ENCODE measurements around the gene ESRRG. TPM values are rescaled to one million over a fixed set of nuclear protein-coding genes. Genes with fewer than 3 reads are reported as not detected.

The ESRRG gene
- total RNA-seq, 1 experiment from 2014 or later: 0.44 TPM

- H3T11ph ChIP-seq (ENCODE audit: low read length): no peak overlapping the region
- H4K20me1 ChIP-seq (ENCODE audit: control insufficient read depth, insufficient read depth, insufficient read length): no peaks in the 10 kb centered on the region
- H4K8ac ChIP-seq (replicated peaks; ENCODE audit: insufficient read length, low read depth, low read length): no peak overlapping the region
- no peaks in the 10 kb centered on the region for H3K9me3 ChIP-seq (ENCODE audit: control insufficient read depth, low read depth, low read length)
- no CpG with 5 or more reads among the region's 58 CpGs for WGBS (ENCODE audit: extremely low coverage, insufficient read length, low lambda C conversion rate)
- H2BK120ac ChIP-seq (ENCODE audit: low read depth, low read length, poor library complexity, severe bottlenecking): no peak overlapping the region
- H2AK5ac ChIP-seq (ENCODE audit: insufficient read length, low read length): no peak overlapping the region
- Mint-ChIP-seq H3K9me3 (no peaks in the 10 kb centered on the region; a peak in 1 of 5 replicates), H3K4me1 (peaks cover 31 to 39% of the 10 kb centered on the region in 2 experiments), H3K36me3 (ENCODE audit: insufficient read depth in 1 of 3, low read depth in 3 of 3) (no peaks in the 10 kb centered on the region), H3K27me3 (ENCODE audit: low read depth) (peaks cover 21% of the 10 kb centered on the region), H3K27ac (peak overlapping the region in 2 of 3 experiments; percentile 89 to 96; a peak in 5 of 7 replicates), H3K4me3 (peak overlapping the region; percentile 80 to 86)
- peaks cover 4% of the 10 kb centered on the region for H3K23me2 ChIP-seq (ENCODE audit: insufficient read length, low read depth, low read length, poor library complexity, severe bottlenecking)
- H2BK20ac ChIP-seq (ENCODE audit: low read depth, low read length, poor library complexity, severe bottlenecking): no peak overlapping the region
- H2AFZ ChIP-seq (ENCODE audit: low read length): no peak overlapping the region
- peak overlapping the region; percentile 44 for H3K4me2 ChIP-seq (ENCODE audit: insufficient read depth, insufficient read length, low read length)
- peak overlapping the region; percentile 80; the same call in 1 of the 2 replicates for H3K14ac ChIP-seq (ENCODE audit: insufficient read depth, low read length)
- H2BK5ac ChIP-seq (ENCODE audit: insufficient read length, low read length): no peak overlapping the region
- H3K18ac ChIP-seq (ENCODE audit: insufficient read length, low read depth, low read length): peak overlapping the region; percentile 63
- H2BK12ac ChIP-seq (ENCODE audit: insufficient read length, low read depth, low read length): no peak overlapping the region
- peak overlapping the region; percentile 69 for H4K91ac ChIP-seq (ENCODE audit: insufficient read length, low read depth, low read length)
- no peak overlapping the region for H2BK15ac ChIP-seq (ENCODE audit: low read depth, low read length)
- no peak overlapping the region for H3K27ac ChIP-seq (ENCODE audit: insufficient read length, low read depth, low read length)
- no peaks in the 10 kb centered on the region for H3K79me2 ChIP-seq (ENCODE audit: insufficient read depth, low read length)
- peak overlapping the region; percentile 80 for H3K9ac ChIP-seq (ENCODE audit: extremely low read depth, insufficient read length, low read length)
- no peak overlapping the region for H4K5ac ChIP-seq (ENCODE audit: insufficient read length, low read depth, low read length)
- TF ChIP-seq, protein P1, sequence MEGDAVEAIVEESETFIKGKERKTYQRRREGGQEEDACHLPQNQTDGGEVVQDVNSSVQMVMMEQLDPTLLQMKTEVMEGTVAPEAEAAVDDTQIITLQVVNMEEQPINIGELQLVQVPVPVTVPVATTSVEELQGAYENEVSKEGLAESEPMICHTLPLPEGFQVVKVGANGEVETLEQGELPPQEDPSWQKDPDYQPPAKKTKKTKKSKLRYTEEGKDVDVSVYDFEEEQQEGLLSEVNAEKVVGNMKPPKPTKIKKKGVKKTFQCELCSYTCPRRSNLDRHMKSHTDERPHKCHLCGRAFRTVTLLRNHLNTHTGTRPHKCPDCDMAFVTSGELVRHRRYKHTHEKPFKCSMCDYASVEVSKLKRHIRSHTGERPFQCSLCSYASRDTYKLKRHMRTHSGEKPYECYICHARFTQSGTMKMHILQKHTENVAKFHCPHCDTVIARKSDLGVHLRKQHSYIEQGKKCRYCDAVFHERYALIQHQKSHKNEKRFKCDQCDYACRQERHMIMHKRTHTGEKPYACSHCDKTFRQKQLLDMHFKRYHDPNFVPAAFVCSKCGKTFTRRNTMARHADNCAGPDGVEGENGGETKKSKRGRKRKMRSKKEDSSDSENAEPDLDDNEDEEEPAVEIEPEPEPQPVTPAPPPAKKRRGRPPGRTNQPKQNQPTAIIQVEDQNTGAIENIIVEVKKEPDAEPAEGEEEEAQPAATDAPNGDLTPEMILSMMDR (conservative IDR thresholded peaks at IDR 0.05): peak; percentile 67
- DNase-seq: peak; percentile 73
- H3K4ac ChIP-seq (ENCODE audit: low read depth, low read length): no peak overlapping the region
- H3K79me1 ChIP-seq (ENCODE audit: insufficient read depth, low read depth, low read length, poor library complexity, severe bottlenecking): no peaks in the 10 kb centered on the region
- H3K23ac ChIP-seq (ENCODE audit: insufficient read length, low read depth, low read length): no peak overlapping the region
- no peaks in the 10 kb centered on the region for H3K4me1 ChIP-seq (ENCODE audit: insufficient read depth, low read length)
- no peak overlapping the region for H3K56ac ChIP-seq (ENCODE audit: insufficient read length, low read depth, low read length)
- H3K27me3 ChIP-seq (ENCODE audit: insufficient read depth, low read length): no peaks in the 10 kb centered on the region
Observed at GRCh38 chr1:216600730-216601609, 122.3 kb downstream of the ESRRG start.

Measured in H9 (cell line).